A673 (cell line): ENCODE results near the gene GJD3.

Experiments used
- EZH2 ChIP-seq: fragments of 200-600 bp; sonication (generic); IDR thresholded peaks from 2 replicates; pipeline ENCODE4 v1.6.1; 2017; ENCODE audit warnings: borderline replicate concordance, low read depth, mild to moderate bottlenecking, mixed read lengths, antibody characterized with exemption, low read length; ENCODE audit not compliant: poor library complexity, severe bottlenecking
- TF ChIP-seq, protein P1 (sequence below): fragments of 300-800, 200-600 bp; sonication (generic); conservative IDR thresholded peaks from 2 replicates; pipeline ENCODE4 v1.5.1; 2017; ENCODE audit warnings: low read depth, mild to moderate bottlenecking, antibody characterized with exemption, low read length, moderate library complexity, mixed read lengths

DNA sequence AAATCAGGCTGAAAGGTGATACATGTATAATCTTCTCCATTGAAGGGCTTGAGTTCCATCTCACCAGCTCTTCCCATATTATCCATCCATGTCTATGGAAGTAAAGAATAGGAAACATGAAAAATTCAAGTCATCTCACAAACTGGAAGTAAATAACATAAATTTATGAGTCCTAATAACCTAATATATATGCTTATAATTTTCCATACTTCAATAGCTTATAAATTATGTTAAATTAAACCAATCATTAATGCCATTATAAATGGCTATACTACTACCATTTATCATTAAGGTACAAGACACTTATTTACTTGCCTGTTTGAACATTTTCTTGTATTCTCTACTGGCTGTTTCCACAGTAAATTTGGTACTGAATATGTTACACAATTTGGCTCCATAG lies 48.3 kb upstream of the GJD3 start:
- TF ChIP-seq, protein P1, sequence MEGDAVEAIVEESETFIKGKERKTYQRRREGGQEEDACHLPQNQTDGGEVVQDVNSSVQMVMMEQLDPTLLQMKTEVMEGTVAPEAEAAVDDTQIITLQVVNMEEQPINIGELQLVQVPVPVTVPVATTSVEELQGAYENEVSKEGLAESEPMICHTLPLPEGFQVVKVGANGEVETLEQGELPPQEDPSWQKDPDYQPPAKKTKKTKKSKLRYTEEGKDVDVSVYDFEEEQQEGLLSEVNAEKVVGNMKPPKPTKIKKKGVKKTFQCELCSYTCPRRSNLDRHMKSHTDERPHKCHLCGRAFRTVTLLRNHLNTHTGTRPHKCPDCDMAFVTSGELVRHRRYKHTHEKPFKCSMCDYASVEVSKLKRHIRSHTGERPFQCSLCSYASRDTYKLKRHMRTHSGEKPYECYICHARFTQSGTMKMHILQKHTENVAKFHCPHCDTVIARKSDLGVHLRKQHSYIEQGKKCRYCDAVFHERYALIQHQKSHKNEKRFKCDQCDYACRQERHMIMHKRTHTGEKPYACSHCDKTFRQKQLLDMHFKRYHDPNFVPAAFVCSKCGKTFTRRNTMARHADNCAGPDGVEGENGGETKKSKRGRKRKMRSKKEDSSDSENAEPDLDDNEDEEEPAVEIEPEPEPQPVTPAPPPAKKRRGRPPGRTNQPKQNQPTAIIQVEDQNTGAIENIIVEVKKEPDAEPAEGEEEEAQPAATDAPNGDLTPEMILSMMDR, result no peak
- no peak for TF ChIP-seq EZH2
